HL-60 (cell line): ENCODE measurements around the gene CD82.

Experiments used
- CTCF ChIP-seq: IDR thresholded peaks from one replicate; pipeline ENCODE4 v1.5.1; 2011; ENCODE audit warnings: low read length, control low read depth, inconsistent platforms; ENCODE audit not compliant: insufficient read depth
- GABPA ChIP-seq: IDR thresholded peaks from 2 replicates; pipeline ENCODE4 v1.6.1; 2012; ENCODE audit warnings: low read depth
- POLR2AphosphoS5 ChIP-seq: IDR thresholded peaks from 2 replicates; pipeline ENCODE4 v1.6.1; 2012; ENCODE audit warnings: low read depth
- REST ChIP-seq: IDR thresholded peaks from 2 replicates; pipeline ENCODE4 v1.6.1; 2012; ENCODE audit warnings: low read depth; ENCODE audit not compliant: insufficient replicate concordance

- TF ChIP-seq REST (no peak), CTCF (no peak), POLR2AphosphoS5 (no peak), GABPA (no peak)
Observed at GRCh38 chr11:44611088-44611487, 45.6 kb downstream of the CD82 start.
